SHP77 (cell line): ENCODE measurements around the gene MRPS26.
"Not testable (repeated sequence)": the region's sequence is repeated elsewhere in the genome, so short reads cannot be mapped to it uniquely, and the experiment has no call there.

Source experiments
- DNase-seq, 2 experiments: peaks; one replicate each; lab custom pipeline; 2025; lab: John Stamatoyannopoulos, UW

Gene MRPS26

GRCh38 chr20:3074812-3075211 lies 29.0 kb downstream of the MRPS26 start:
- DNase-seq = no peak

GRCh38 chr20:3075315-3075714 lies 29.5 kb downstream of the MRPS26 start:
- not testable (repeated sequence) for DNase-seq

- DNase-seq = no peak
These were observed 31.8 kb downstream of the MRPS26 start for GRCh38 chr20:3077618-3078134.

GRCh38 chr20:3080939-3081388 lies 35.1 kb downstream of the MRPS26 start:
- DNase-seq = no peak

GRCh38 chr20:3081641-3082040 lies 35.8 kb downstream of the MRPS26 start:
- DNase-seq = no peak

- no peak for DNase-seq
These were observed 36.6 kb downstream of the MRPS26 start for GRCh38 chr20:3082306-3082951.

- DNase-seq = no peak
These were observed 37.4 kb downstream of the MRPS26 start for GRCh38 chr20:3082955-3083952.

GRCh38 chr20:3084283-3084985 lies 38.6 kb downstream of the MRPS26 start, which contains the start of gene AVP:
Gene AVP, minus strand, starts transcription at chr20:3084724. Its CDS starts 50 bp downstream, at chr20:3084674.
- DNase-seq = no peak

GRCh38 chr20:3084986-3085360 lies 39.1 kb downstream of the MRPS26 start:
- DNase-seq = no peak

GRCh38 chr20:3085571-3086072 lies 39.8 kb downstream of the MRPS26 start:
- DNase-seq = no peak

- DNase-seq = no peak
These were observed 42.2 kb downstream of the MRPS26 start for GRCh38 chr20:3088031-3088430.

GRCh38 chr20:3090565-3090964 lies 44.7 kb downstream of the MRPS26 start:
- DNase-seq = no peak

GRCh38 chr20:3092611-3093379 lies 46.9 kb downstream of the MRPS26 start:
- no peak for DNase-seq

GRCh38 chr20:3093861-3094361 lies 48.1 kb downstream of the MRPS26 start:
- DNase-seq = no peak

GRCh38 chr20:3094848-3095629 lies 49.2 kb downstream of the MRPS26 start:
- no peak for DNase-seq
